Measurements from ENCODE around the gene SHANK3. TPM values are rescaled to one million over a fixed set of nuclear protein-coding genes. Genes with fewer than 3 reads are reported as not detected.

The SHANK3 gene
- 3.0 to 5.3 TPM (median 4.1 TPM) in 5 replicates for total RNA-seq (2022; extraction: Qiagen RNA extraction; ENCODE audit: low read depth)

GRCh38 chr22:50672471-50673230 is at the start of gene SHANK3:
Gene SHANK3, plus strand, starts transcription at chr22:50672823.

GRCh38 chr22:50627642-50628542 is 44.7 kb upstream of the SHANK3 start, which contains the start of gene ARSA:
Gene ARSA, minus strand, starts transcription at chr22:50628152. Its CDS starts 373 bp downstream, at chr22:50627779.

Other genes with a start within 250 kb of the SHANK3 start
- 17.3 to 26.0 TPM (median 23.4 TPM) in 5 replicates for gene SBF1, start 197.8 kb upstream of the SHANK3 start, total RNA-seq (2022; extraction: Qiagen RNA extraction; ENCODE audit: low read depth)
- 0.57 to 0.71 TPM (median 0.64 TPM) in 5 replicates for gene ADM2, start 191.3 kb upstream of the SHANK3 start, total RNA-seq (2022; extraction: Qiagen RNA extraction; ENCODE audit: low read depth)
- 0.09 TPM in 1 of 5 replicates, not detected in the others for gene MIOX, start 186.0 kb upstream of the SHANK3 start, total RNA-seq (2022; extraction: Qiagen RNA extraction; ENCODE audit: low read depth)
- gene LMF2, start 165.1 kb upstream of the SHANK3 start, total RNA-seq (2022; extraction: Qiagen RNA extraction; ENCODE audit: low read depth) = 34.6 to 48.2 TPM (median 46.9 TPM) in 5 replicates
- gene NCAPH2, start 164.6 kb upstream of the SHANK3 start, total RNA-seq (2022; extraction: Qiagen RNA extraction; ENCODE audit: low read depth) = 32.6 to 42.7 TPM (median 36.6 TPM) in 5 replicates
- gene SCO2, start 147.2 kb upstream of the SHANK3 start, total RNA-seq (2022; extraction: Qiagen RNA extraction; ENCODE audit: low read depth) = 3.0 to 6.3 TPM (median 5.7 TPM) in 5 replicates
- gene TYMP, start 142.8 kb upstream of the SHANK3 start, total RNA-seq (2022; extraction: Qiagen RNA extraction; ENCODE audit: low read depth) = 11.7 to 19.6 TPM (median 17.7 TPM) in 5 replicates
- gene KLHDC7B, start 126.9 kb upstream of the SHANK3 start, total RNA-seq (2022; extraction: Qiagen RNA extraction; ENCODE audit: low read depth) = not detected in 5 replicates
- 0.40 to 0.80 TPM (median 0.75 TPM) in 3 of 5 replicates, not detected in the others for gene SYCE3, start 109.9 kb upstream of the SHANK3 start, total RNA-seq (2022; extraction: Qiagen RNA extraction; ENCODE audit: low read depth)
- 7.6 to 13.7 TPM (median 11.2 TPM) in 5 replicates for gene CPT1B, start 94.4 kb upstream of the SHANK3 start, total RNA-seq (2022; extraction: Qiagen RNA extraction; ENCODE audit: low read depth)
- 12.2 to 23.0 TPM (median 17.5 TPM) in 5 replicates for gene CHKB, start 90.0 kb upstream of the SHANK3 start, total RNA-seq (2022; extraction: Qiagen RNA extraction; ENCODE audit: low read depth)
- 2.9 to 3.9 TPM (median 3.7 TPM) in 5 replicates for gene MAPK8IP2, start 72.0 kb upstream of the SHANK3 start, total RNA-seq (2022; extraction: Qiagen RNA extraction; ENCODE audit: low read depth)
- gene ARSA, start 44.7 kb upstream of the SHANK3 start, total RNA-seq (2022; extraction: Qiagen RNA extraction; ENCODE audit: low read depth) = 17.0 to 23.9 TPM (median 22.0 TPM) in 5 replicates
- gene ACR, start 65.4 kb downstream of the SHANK3 start, total RNA-seq (2022; extraction: Qiagen RNA extraction; ENCODE audit: low read depth) = 0.11 to 0.14 TPM in 2 of 5 replicates, not detected in the others
- 15.5 to 19.4 TPM (median 18.4 TPM) in 5 replicates for gene RABL2B, start 110.8 kb downstream of the SHANK3 start, total RNA-seq (2022; extraction: Qiagen RNA extraction; ENCODE audit: low read depth)

All from A549 treated with GW870086 at 1 μM for 4 hours (cell line).